IMR-90 (cell line): Measurements from ENCODE around the gene KCNAB1. TPM values are rescaled to one million over a fixed set of nuclear protein-coding genes. Genes with fewer than 3 reads are reported as not detected.

Experiments used
- ATAC-seq: fragments of 200-7000 bp; cut with Tn5 transposase; 2 replicates; pipeline ENCODE4 v1.9.1; 2020; ENCODE audit warnings: low read depth, mild to moderate bottlenecking, moderate library complexity
- BruUV-seq: library from RNA; stranded (reverse); fragments of 400-500 nt; replicated peaks from 2 replicates; lab custom pipeline; 2021; lab: Mats Ljungman, UMichigan
- CTCF ChIA-PET: fragments of 300-600 bp; formaldehyde crosslinking; extraction: SDS; loops from one replicate; lab custom pipeline; 2021; ENCODE audit warnings: antibody characterized with exemption; lab: Yijun Ruan, JAX
- POLR2A ChIA-PET: fragments of 300-600 bp; sonication (Branson Sonifier 250); formaldehyde crosslinking; loops from one replicate; lab custom pipeline; 2022; ENCODE audit warnings: antibody characterized with exemption; ENCODE audit not compliant: unreplicated experiment; lab: Charles Lee
- DNase-seq: peaks from one replicate; pipeline ENCODE4 v3.0.0; 2013
- H2AFZ ChIP-seq: replicated peaks from 2 replicates; pipeline ENCODE3; 2013; ENCODE audit warnings: low read length, mild to moderate bottlenecking; ENCODE audit not compliant: poor library complexity
- H2AK5ac ChIP-seq: 2 replicates; pipeline ENCODE4 v1.6.1; 2013; ENCODE audit warnings: low read depth, low read length, inconsistent platforms
- H2AK9ac ChIP-seq: replicated peaks from 2 replicates; pipeline ENCODE3; 2013; ENCODE audit warnings: mild to moderate bottlenecking, low read depth, low read length, moderate library complexity; ENCODE audit not compliant: poor library complexity
- H2BK120ac ChIP-seq: 2 replicates; pipeline ENCODE4 v1.6.1; 2013; ENCODE audit warnings: low read depth, low read length, inconsistent platforms
- H2BK15ac ChIP-seq: 3 replicates; pipeline ENCODE4 v1.6.1; 2013; ENCODE audit warnings: low read depth, low read length, inconsistent platforms
- H2BK20ac ChIP-seq: 2 replicates; pipeline ENCODE4 v1.6.1; 2013; ENCODE audit warnings: low read depth, mild to moderate bottlenecking, inconsistent platforms, low read length, moderate library complexity
- H2BK5ac ChIP-seq: 2 replicates; pipeline ENCODE4 v1.6.1; 2013; ENCODE audit warnings: mild to moderate bottlenecking, low read depth, low read length, inconsistent platforms; ENCODE audit not compliant: poor library complexity, severe bottlenecking
- H3K14ac ChIP-seq: replicated peaks from 2 replicates; pipeline ENCODE4 v1.6.1; 2013; ENCODE audit warnings: low read depth, low read length, inconsistent platforms
- H3K18ac ChIP-seq: 2 replicates; pipeline ENCODE4 v1.6.1; 2013; ENCODE audit warnings: low read depth, low read length, control low read depth
- H3K23ac ChIP-seq: 2 replicates; pipeline ENCODE4 v1.6.1; 2013; ENCODE audit warnings: low read depth, low read length, inconsistent platforms
- H3K27ac ChIP-seq: 2 replicates; pipeline ENCODE4 v1.5.1; 2013; ENCODE audit warnings: mild to moderate bottlenecking, control low read depth, low read length; ENCODE audit not compliant: insufficient read depth
- H3K27me3 ChIP-seq: 2 replicates; pipeline ENCODE4 v1.6.1; 2013; ENCODE audit warnings: low read length; ENCODE audit not compliant: control insufficient read depth, insufficient read depth
- H3K36me3 ChIP-seq: 2 replicates; pipeline ENCODE4 v1.6.1; 2013; ENCODE audit warnings: low read length, mixed read lengths; ENCODE audit not compliant: control insufficient read depth, insufficient read depth
- H3K4ac ChIP-seq: 2 replicates; pipeline ENCODE4 v1.6.1; 2013; ENCODE audit warnings: low read depth, low read length, inconsistent platforms
- H3K4me1 ChIP-seq: 2 replicates; pipeline ENCODE4 v1.6.1; 2013; ENCODE audit warnings: low read length, mixed read lengths; ENCODE audit not compliant: control insufficient read depth, insufficient read depth
- H3K4me2 ChIP-seq: 2 replicates; pipeline ENCODE4 v1.6.1; 2013; ENCODE audit warnings: low read depth, mild to moderate bottlenecking, control low read depth, low read length, moderate library complexity
- H3K4me3 ChIP-seq: 2 replicates; pipeline ENCODE4 v1.5.1; 2013; ENCODE audit warnings: low read depth, mild to moderate bottlenecking, control low read depth, low read length, moderate library complexity; ENCODE audit not compliant: insufficient read depth
- H3K56ac ChIP-seq: 2 replicates; pipeline ENCODE4 v1.6.1; 2013; ENCODE audit warnings: low read length, inconsistent platforms; ENCODE audit not compliant: insufficient read depth; ENCODE audit errors: extremely low read depth
- H3K79me1 ChIP-seq, 2 experiments: 2 replicates each; pipeline ENCODE4 v1.6.1; 2013; ENCODE audit warnings: low read length in 2 of 2, inconsistent platforms in 1 of 2, low read depth in 1 of 2
- H3K9ac ChIP-seq: 2 replicates; pipeline ENCODE4 v1.6.1; 2013; ENCODE audit warnings: low read depth, low read length, control low read depth
- H3K9me1 ChIP-seq: 2 replicates; pipeline ENCODE4 v1.6.1; 2013; ENCODE audit warnings: low read length, inconsistent platforms; ENCODE audit not compliant: insufficient read depth
- H3K9me3 ChIP-seq: 2 replicates; pipeline ENCODE4 v1.6.1; 2013; ENCODE audit warnings: low read length; ENCODE audit not compliant: control insufficient read depth, insufficient read depth
- H4K20me1 ChIP-seq: 2 replicates; pipeline ENCODE4 v1.6.1; 2013; ENCODE audit warnings: low read length, inconsistent platforms; ENCODE audit not compliant: insufficient read depth
- H4K5ac ChIP-seq: 2 replicates; pipeline ENCODE4 v1.6.1; 2013; ENCODE audit warnings: mild to moderate bottlenecking, low read depth, low read length, control low read depth
- H4K8ac ChIP-seq, 2 experiments: 2 replicates each; pipeline ENCODE4 v1.6.1; 2013; ENCODE audit warnings: low read depth in 2 of 2, low read length in 2 of 2, control low read depth in 1 of 2, inconsistent platforms in 1 of 2
- H4K91ac ChIP-seq: 2 replicates; pipeline ENCODE4 v1.6.1; 2013; ENCODE audit warnings: low read depth, low read length, inconsistent platforms; ENCODE audit not compliant: insufficient read depth
- BHLHE40 ChIP-seq: fragments of 150-350 bp; IDR thresholded peaks from 2 replicates; pipeline ENCODE4 v1.6.1; 2016; ENCODE audit warnings: mild to moderate bottlenecking, low read depth, low read length
- CEBPB ChIP-seq: IDR thresholded peaks from 2 replicates; pipeline ENCODE4 v1.6.1; 2012; ENCODE audit warnings: low read depth, low read length, improper control_type of control experiment
- CHD1 ChIP-seq: IDR thresholded peaks from 2 replicates; pipeline ENCODE4 v1.6.1; 2012; ENCODE audit warnings: low read depth, low read length, improper control_type of control experiment
- FOS ChIP-seq: fragments of 150-350 bp; IDR thresholded peaks from 2 replicates; pipeline ENCODE4 v1.6.1; 2016; ENCODE audit warnings: low read depth, low read length
- MAFK ChIP-seq: IDR thresholded peaks from 2 replicates; pipeline ENCODE4 v1.6.1; 2012; ENCODE audit warnings: low read depth, low read length, improper control_type of control experiment
- MAZ ChIP-seq: IDR thresholded peaks from 2 replicates; pipeline ENCODE4 v1.6.1; 2012; ENCODE audit warnings: low read depth, mild to moderate bottlenecking, low read length, improper control_type of control experiment, moderate library complexity, borderline replicate concordance
- MXI1 ChIP-seq: IDR thresholded peaks from 2 replicates; pipeline ENCODE4 v1.6.1; 2012; ENCODE audit warnings: low read depth, mild to moderate bottlenecking, low read length, moderate library complexity, borderline replicate concordance
- NFE2L2 ChIP-seq: fragments of 150-350 bp; IDR thresholded peaks from 2 replicates; pipeline ENCODE4 v1.6.1; 2016; ENCODE audit warnings: low read depth, mild to moderate bottlenecking, low read length
- POLR2A ChIP-seq: IDR thresholded peaks from 2 replicates; pipeline ENCODE4 v1.6.1; 2012; ENCODE audit warnings: mild to moderate bottlenecking, low read depth, low read length
- RAD21 ChIP-seq: IDR thresholded peaks from 2 replicates; pipeline ENCODE4 v1.6.1; 2012; ENCODE audit warnings: low read length, improper control_type of control experiment
- RCOR1 ChIP-seq: IDR thresholded peaks from 2 replicates; pipeline ENCODE4 v1.6.1; 2012; ENCODE audit warnings: mild to moderate bottlenecking, low read length, improper control_type of control experiment; ENCODE audit not compliant: insufficient replicate concordance
- RFX5 ChIP-seq: IDR thresholded peaks from 2 replicates; pipeline ENCODE4 v1.8.0; 2012; ENCODE audit warnings: low read depth, mild to moderate bottlenecking, low read length, moderate library complexity
- SMC3 ChIP-seq: fragments of 150-350 bp; IDR thresholded peaks from 2 replicates; pipeline ENCODE4 v1.6.1; 2016; ENCODE audit warnings: low read depth, mild to moderate bottlenecking, antibody characterized with exemption, low read length, moderate library complexity
- WGBS, 2 experiments: methylation state at CpG; one replicate each; pipeline versions ENCODE4 v1.1.5 to v1.1.7; 2013; ENCODE audit warnings: missing lambda C conversion rate in 2 of 2; ENCODE audit not compliant: insufficient read length in 1 of 2; ENCODE audit errors: extremely low coverage in 2 of 2; 5-methylcytosine and 5-hydroxymethylcytosine counted together
- dilution Hi-C: fragments of 300-500 bp; cut with HindIII; formaldehyde crosslinking; loops from one replicate; pipeline ENCODE4 v1.14.3; 2018; ENCODE audit warnings: low sequenced_read_pairs; ENCODE audit not compliant: unreplicated experiment
- in situ Hi-C: fragments of 300-500 bp; cut with MboI; formaldehyde crosslinking; loops from 3 replicates; pipeline ENCODE4 v1.14.3; 2019; ENCODE audit warnings: low sequenced_read_pairs, inconsistent platforms, mixed read lengths
- intact Hi-C: fragments of 100-400 bp; cut with micrococcal nuclease; formaldehyde crosslinking; loops from 2 replicates; pipeline ENCODE4 v1.10.0; 2022
- polyA plus RNA-seq, 3 experiments: library from polyadenylated mRNA; depleted of rRNA; stranded (reverse); fragments of >200 nt; gene quantifications; 2 replicates each; pipeline ENCODE4 v1.2.3, GENCODE V29; 2012; ENCODE audit warnings: low replicate concordance in 1 of 3
- total RNA-seq: library from RNA; depleted of rRNA; stranded (reverse); fragments of >200 nt; gene quantifications from 2 replicates; pipeline ENCODE4 v1.2.3, GENCODE V29; 2012
- TF ChIP-seq, protein P1 (sequence below): fragments of 150-350 bp; IDR thresholded peaks from 2 replicates; pipeline ENCODE4 v1.6.1; 2017; ENCODE audit warnings: mild to moderate bottlenecking, antibody characterized with exemption, low read length, low read depth
- TF ChIP-seq, protein P2 (sequence below): fragments of 150-350 bp; IDR thresholded peaks from 2 replicates; pipeline ENCODE4 v1.6.1; 2016; ENCODE audit warnings: low read depth, mild to moderate bottlenecking, low read length, moderate library complexity, borderline replicate concordance
- TF ChIP-seq, protein P3 (sequence below): conservative IDR thresholded peaks from 2 replicates; pipeline ENCODE4 v1.5.1; 2012; ENCODE audit warnings: mild to moderate bottlenecking, low read depth, low read length, improper control_type of control experiment

The KCNAB1 gene
- total and polyA plus RNA-seq, 2 of the 4 experiments (the other 2 are of a cell fraction) = under 0.01 to 0.07 TPM

DNA sequence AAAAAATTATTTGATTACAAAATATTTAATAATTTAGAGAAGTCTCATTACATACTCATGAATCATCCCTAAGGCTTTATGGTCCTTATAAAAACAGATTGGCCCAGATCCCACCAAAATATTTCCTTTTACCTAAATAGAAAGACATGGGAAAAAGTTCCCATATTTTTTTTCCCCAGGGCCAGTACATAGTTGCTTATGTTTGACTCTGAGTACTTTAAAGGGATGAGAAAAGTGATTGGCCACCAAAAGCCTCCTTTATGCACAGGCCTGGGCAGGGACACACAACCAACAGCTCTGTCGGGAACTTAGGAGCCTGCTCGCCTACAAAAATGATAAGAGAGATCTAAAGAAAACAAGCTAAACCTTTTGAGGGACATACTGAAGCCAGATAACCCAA, 22.3 kb downstream of the KCNAB1 start:
- Histone ChIP-seq H2AK9ac (no peak overlapping the region), H3K23ac (no peak overlapping the region), H2BK20ac (no peak overlapping the region), H2BK5ac (no peak overlapping the region), H3K4ac (no peak overlapping the region), H3K27me3 (peaks cover 17% of the 10 kb centered on the region), H3K79me1 (no peaks in the 10 kb centered on the region), H3K56ac (no peak overlapping the region), H2BK120ac (no peak overlapping the region), H3K9me3 (no peaks in the 10 kb centered on the region), H3K4me1 (no peaks in the 10 kb centered on the region), H3K18ac (no peak overlapping the region), H2AFZ (no peak overlapping the region), H4K5ac (no peak overlapping the region), H3K4me2 (no peak overlapping the region), H3K4me3 (no peak overlapping the region), H3K14ac (no peak overlapping the region), H3K36me3 (no peaks in the 10 kb centered on the region), H4K8ac (no peak overlapping the region), H4K91ac (no peak overlapping the region), H2AK5ac (no peak overlapping the region), H3K9ac (no peak overlapping the region), H3K27ac (no peak overlapping the region), H2BK15ac (no peak overlapping the region), H4K20me1 (no peaks in the 10 kb centered on the region), H3K9me1 (no peaks in the 10 kb centered on the region)
- CTCF ChIA-PET = no interaction called here
- POLR2A ChIA-PET = no interaction called here
- ATAC-seq = no peak
- dilution Hi-C loops = no loop called here
- WGBS, 2 experiments = 60% methylated on average over 1 of the region's 2 CpGs; no CpG with 5 or more reads in 1 of the 2 experiments
- in situ Hi-C loops = loop anchor here (10.0 kb wide), 1 partner anchor 992 kb away; no protein-coding TSS in a partner anchor
- no peak for TF ChIP-seq SMC3
- TF ChIP-seq MXI1 = no peak
- no peak for TF ChIP-seq MAFK
- TF ChIP-seq RAD21 = no peak
- no peak for TF ChIP-seq BHLHE40
- TF ChIP-seq RCOR1 = no peak
- no peak for TF ChIP-seq RFX5
- TF ChIP-seq NFE2L2 = no peak
- TF ChIP-seq CEBPB = no peak
- no peak for TF ChIP-seq MAZ
- TF ChIP-seq, protein P1, sequence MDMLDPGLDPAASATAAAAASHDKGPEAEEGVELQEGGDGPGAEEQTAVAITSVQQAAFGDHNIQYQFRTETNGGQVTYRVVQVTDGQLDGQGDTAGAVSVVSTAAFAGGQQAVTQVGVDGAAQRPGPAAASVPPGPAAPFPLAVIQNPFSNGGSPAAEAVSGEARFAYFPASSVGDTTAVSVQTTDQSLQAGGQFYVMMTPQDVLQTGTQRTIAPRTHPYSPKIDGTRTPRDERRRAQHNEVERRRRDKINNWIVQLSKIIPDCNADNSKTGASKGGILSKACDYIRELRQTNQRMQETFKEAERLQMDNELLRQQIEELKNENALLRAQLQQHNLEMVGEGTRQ = no peak
- no peak for TF ChIP-seq POLR2A
- TF ChIP-seq, protein P2, sequence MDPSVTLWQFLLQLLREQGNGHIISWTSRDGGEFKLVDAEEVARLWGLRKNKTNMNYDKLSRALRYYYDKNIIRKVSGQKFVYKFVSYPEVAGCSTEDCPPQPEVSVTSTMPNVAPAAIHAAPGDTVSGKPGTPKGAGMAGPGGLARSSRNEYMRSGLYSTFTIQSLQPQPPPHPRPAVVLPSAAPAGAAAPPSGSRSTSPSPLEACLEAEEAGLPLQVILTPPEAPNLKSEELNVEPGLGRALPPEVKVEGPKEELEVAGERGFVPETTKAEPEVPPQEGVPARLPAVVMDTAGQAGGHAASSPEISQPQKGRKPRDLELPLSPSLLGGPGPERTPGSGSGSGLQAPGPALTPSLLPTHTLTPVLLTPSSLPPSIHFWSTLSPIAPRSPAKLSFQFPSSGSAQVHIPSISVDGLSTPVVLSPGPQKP = no peak
- TF ChIP-seq CHD1 = no peak
- TF ChIP-seq FOS = no peak
- TF ChIP-seq, protein P3, sequence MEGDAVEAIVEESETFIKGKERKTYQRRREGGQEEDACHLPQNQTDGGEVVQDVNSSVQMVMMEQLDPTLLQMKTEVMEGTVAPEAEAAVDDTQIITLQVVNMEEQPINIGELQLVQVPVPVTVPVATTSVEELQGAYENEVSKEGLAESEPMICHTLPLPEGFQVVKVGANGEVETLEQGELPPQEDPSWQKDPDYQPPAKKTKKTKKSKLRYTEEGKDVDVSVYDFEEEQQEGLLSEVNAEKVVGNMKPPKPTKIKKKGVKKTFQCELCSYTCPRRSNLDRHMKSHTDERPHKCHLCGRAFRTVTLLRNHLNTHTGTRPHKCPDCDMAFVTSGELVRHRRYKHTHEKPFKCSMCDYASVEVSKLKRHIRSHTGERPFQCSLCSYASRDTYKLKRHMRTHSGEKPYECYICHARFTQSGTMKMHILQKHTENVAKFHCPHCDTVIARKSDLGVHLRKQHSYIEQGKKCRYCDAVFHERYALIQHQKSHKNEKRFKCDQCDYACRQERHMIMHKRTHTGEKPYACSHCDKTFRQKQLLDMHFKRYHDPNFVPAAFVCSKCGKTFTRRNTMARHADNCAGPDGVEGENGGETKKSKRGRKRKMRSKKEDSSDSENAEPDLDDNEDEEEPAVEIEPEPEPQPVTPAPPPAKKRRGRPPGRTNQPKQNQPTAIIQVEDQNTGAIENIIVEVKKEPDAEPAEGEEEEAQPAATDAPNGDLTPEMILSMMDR = no peak
- intact Hi-C loops = no loop called here
- DNase-seq = no peak
- no TSS peak for BruUV-seq
